Dendritic cell treated with granulocyte-macrophage colony-stimulating factor and Interleukin-4, amounts not matched to agents 40 ng/mL and 50 ng/mL, for 4 days (primary cell): ENCODE data around the gene ARID5B.
A peak's percentile ranks its signal among the peaks of the same experiment; 100 is the strongest.

Experiments
- H3K27ac Mint-ChIP-seq: one replicate; pipeline ENCODE4 v1.8.0; 2022; ENCODE audit warnings: mild to moderate bottlenecking, mixed read lengths
- H3K27me3 Mint-ChIP-seq: one replicate; pipeline ENCODE4 v1.8.0; 2022; ENCODE audit warnings: mild to moderate bottlenecking, mixed read lengths
- H3K36me3 Mint-ChIP-seq: one replicate; pipeline ENCODE4 v1.8.0; 2022; ENCODE audit warnings: low read depth, mixed read lengths
- H3K4me1 Mint-ChIP-seq: one replicate; pipeline ENCODE4 v1.8.0; 2022; ENCODE audit warnings: low read depth, mixed read lengths
- H3K4me3 Mint-ChIP-seq: one replicate; pipeline ENCODE4 v1.8.0; 2022; ENCODE audit warnings: mild to moderate bottlenecking, moderate library complexity, mixed read lengths
- H3K9me3 Mint-ChIP-seq: one replicate; pipeline ENCODE4 v1.8.0; 2022; ENCODE audit warnings: mixed read lengths
- intact Hi-C: fragments of 100-400 bp; cut with micrococcal nuclease; formaldehyde crosslinking; loops from one replicate; pipeline ENCODE4 v1.15.0; 2022

The ARID5B gene

GRCh38 chr10:62093863-62094291, 192.4 kb downstream of the ARID5B start:
- Mint-ChIP-seq H3K9me3 (peaks cover 11% of the 10 kb centered on the region), H3K27ac (no peak overlapping the region), H3K4me1 (peaks cover 19% of the 10 kb centered on the region), H3K36me3 (peaks cover 85% of the 10 kb centered on the region), H3K27me3 (peaks cover 2% of the 10 kb centered on the region), H3K4me3 (no peak overlapping the region)
- intact Hi-C loops: no loop called here

GRCh38 chr10:62095181-62096122, 194.0 kb downstream of the ARID5B start:
- no peak overlapping the region for H3K4me3 Mint-ChIP-seq
- peaks cover 2% of the 10 kb centered on the region for H3K27me3 Mint-ChIP-seq
- peaks cover 69% of the 10 kb centered on the region for H3K36me3 Mint-ChIP-seq
- peaks cover 25% of the 10 kb centered on the region for H3K4me1 Mint-ChIP-seq
- intact Hi-C loops: no loop called here
- no peak overlapping the region for H3K27ac Mint-ChIP-seq
- peaks cover 11% of the 10 kb centered on the region for H3K9me3 Mint-ChIP-seq

- intact Hi-C loops: no loop called here
Observed at GRCh38 chr10:62096256-62096933, 194.9 kb downstream of the ARID5B start.

GRCh38 chr10:62098278-62099121, 197.0 kb downstream of the ARID5B start:
- Mint-ChIP-seq H3K27me3 (peaks cover 2% of the 10 kb centered on the region), H3K4me1 (peaks cover 28% of the 10 kb centered on the region), H3K9me3 (peaks cover 11% of the 10 kb centered on the region), H3K4me3 (no peak overlapping the region), H3K27ac (peak overlapping the region; percentile 1), H3K36me3 (peaks cover 39% of the 10 kb centered on the region)
- intact Hi-C loops: no loop called here

More at GRCh38 chr10:62096256-62096933, 194.9 kb downstream of the ARID5B start:
- Mint-ChIP-seq H3K27me3 (peaks cover 2% of the 10 kb centered on the region), H3K9me3 (peaks cover 11% of the 10 kb centered on the region), H3K27ac (no peak overlapping the region), H3K36me3 (peaks cover 60% of the 10 kb centered on the region), H3K4me1 (peaks cover 28% of the 10 kb centered on the region), H3K4me3 (no peak overlapping the region)

- peaks cover 31% of the 10 kb centered on the region for H3K36me3 Mint-ChIP-seq
- intact Hi-C loops: no loop called here
- H3K4me1 Mint-ChIP-seq: peaks cover 31% of the 10 kb centered on the region
- peaks cover 2% of the 10 kb centered on the region for H3K27me3 Mint-ChIP-seq
- peaks cover 11% of the 10 kb centered on the region for H3K9me3 Mint-ChIP-seq
- peak overlapping the region; percentile 1 for H3K27ac Mint-ChIP-seq
- H3K4me3 Mint-ChIP-seq: no peak overlapping the region
Observed at GRCh38 chr10:62099299-62099698, 197.8 kb downstream of the ARID5B start.

DNA sequence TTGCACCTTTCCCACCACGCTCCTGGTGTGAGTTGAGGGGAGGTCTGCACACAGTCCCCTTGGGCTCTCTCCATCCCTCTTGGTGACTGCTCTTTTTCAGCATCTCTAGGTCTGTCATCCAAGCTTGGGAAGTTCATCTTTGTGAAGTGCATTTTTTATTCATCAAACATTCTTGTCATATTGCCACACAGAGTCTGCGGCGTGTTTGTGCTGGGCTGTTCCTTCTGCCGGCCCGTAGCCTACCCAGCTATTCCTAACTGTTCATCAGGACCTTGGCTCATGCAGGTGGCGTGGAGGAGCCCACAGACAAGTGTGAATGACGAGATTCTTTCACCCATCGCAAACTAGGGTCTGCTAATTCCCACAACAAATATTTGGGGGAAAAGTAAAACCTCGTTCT, 202.4 kb downstream of the ARID5B start:
- Mint-ChIP-seq H3K27ac (no peak overlapping the region), H3K4me1 (peaks cover 44% of the 10 kb centered on the region), H3K27me3 (no peaks in the 10 kb centered on the region), H3K9me3 (no peaks in the 10 kb centered on the region), H3K4me3 (no peak overlapping the region), H3K36me3 (no peaks in the 10 kb centered on the region)
- intact Hi-C loops: no loop called here

DNA sequence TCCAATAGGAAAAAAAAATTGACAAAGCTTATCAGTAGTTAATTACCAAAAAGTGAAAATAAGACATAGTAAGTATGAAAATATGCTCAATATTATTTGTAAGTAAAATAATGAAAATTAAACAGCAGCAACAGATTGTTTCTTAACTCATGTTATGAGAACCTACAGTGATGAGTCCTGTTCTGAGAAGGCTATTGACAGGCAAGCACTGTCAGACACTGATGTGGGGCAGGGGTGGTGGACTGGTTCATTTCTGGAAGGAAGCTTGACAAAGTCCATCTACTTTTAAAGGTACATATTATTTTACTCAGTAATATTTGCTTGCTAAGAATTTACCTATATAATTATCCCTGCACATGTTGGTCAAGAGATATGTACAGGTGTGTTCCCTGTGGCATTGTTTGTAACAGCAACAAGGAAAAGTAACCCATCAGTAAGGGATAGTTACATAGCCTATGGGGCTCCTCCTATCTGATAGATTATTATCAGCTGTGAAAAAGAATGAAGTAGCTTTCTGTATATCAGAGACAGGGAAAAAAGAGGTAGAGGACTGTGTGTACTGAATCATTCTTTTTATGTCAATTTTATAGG, 205.5 kb downstream of the ARID5B start:
- intact Hi-C loops: no loop called here
- H3K4me1 Mint-ChIP-seq: peaks cover 64% of the 10 kb centered on the region
- peak overlapping the region; percentile 60 for H3K27ac Mint-ChIP-seq

DNA sequence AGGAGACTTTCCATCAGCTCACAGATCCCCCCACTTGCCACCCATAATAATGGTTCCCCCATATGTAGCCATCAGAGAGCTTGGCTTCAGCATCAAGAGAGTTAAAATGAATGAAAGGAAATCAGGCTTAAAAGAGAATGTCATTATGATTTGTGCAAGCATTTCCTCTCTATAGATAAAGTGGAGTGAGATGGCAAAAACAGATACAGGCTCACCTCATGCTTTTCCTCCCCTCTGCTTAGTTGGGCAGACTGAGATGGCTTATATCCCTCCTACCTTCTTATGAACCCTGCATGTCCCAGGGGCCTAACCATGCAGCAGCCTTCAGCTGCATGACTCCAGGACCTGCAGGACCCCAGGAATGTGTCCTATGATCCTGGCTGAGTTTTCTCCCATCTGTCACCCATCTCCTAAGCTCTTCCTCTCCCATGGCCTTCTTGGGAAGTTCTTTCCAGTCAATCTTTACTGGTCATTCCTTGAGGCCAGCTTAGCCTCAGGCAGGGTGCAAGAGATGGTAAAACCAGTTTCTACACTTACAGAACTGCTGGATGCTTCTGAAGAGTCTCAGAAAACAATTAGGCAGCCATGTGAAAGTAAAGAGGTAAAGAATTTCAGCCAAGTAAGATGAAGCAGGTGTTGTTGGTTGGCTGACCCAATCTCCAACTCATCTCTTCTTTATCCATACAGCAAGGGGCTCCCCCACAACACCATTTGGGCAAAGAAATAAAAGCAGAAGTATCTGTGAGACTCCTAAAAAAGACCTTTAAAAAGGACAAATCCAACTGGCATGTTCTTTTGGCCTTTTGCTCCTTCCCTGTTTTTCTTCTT, 207.5 kb downstream of the ARID5B start:
- intact Hi-C loops: no loop called here
- Mint-ChIP-seq H3K27ac (peak overlapping the region; percentile 91), H3K36me3 (peaks cover 5% of the 10 kb centered on the region), H3K4me3 (no peak overlapping the region), H3K4me1 (peaks cover 69% of the 10 kb centered on the region), H3K27me3 (no peaks in the 10 kb centered on the region), H3K9me3 (no peaks in the 10 kb centered on the region)

More for the DNA sequence above, 205.5 kb downstream of the ARID5B start:
- no peaks in the 10 kb centered on the region for H3K27me3 Mint-ChIP-seq
- peaks cover under 1% of the 10 kb centered on the region for H3K36me3 Mint-ChIP-seq
- H3K9me3 Mint-ChIP-seq: no peaks in the 10 kb centered on the region
- no peak overlapping the region for H3K4me3 Mint-ChIP-seq

- Mint-ChIP-seq H3K36me3 (peaks cover 5% of the 10 kb centered on the region), H3K4me3 (no peak overlapping the region), H3K27me3 (no peaks in the 10 kb centered on the region), H3K27ac (peak overlapping the region; percentile 91), H3K9me3 (no peaks in the 10 kb centered on the region), H3K4me1 (peaks cover 67% of the 10 kb centered on the region)
- intact Hi-C loops: loop anchor here (2.0 to 5.0 kb wide), 3 partner anchors 43 to 135 kb away; no protein-coding TSS in a partner anchor
Observed at GRCh38 chr10:62109587-62110293, 208.2 kb downstream of the ARID5B start.

- H3K9me3 Mint-ChIP-seq: no peaks in the 10 kb centered on the region
- peaks cover 52% of the 10 kb centered on the region for H3K4me1 Mint-ChIP-seq
- intact Hi-C loops: loop anchor here (5.0 kb wide), 1 partner anchor 40 kb away; no protein-coding TSS in a partner anchor
- peaks cover 5% of the 10 kb centered on the region for H3K36me3 Mint-ChIP-seq
- H3K4me3 Mint-ChIP-seq: no peak overlapping the region
- H3K27me3 Mint-ChIP-seq: no peaks in the 10 kb centered on the region
- H3K27ac Mint-ChIP-seq: peak overlapping the region; percentile 91
Observed at GRCh38 chr10:62112300-62112699, 210.8 kb downstream of the ARID5B start.

DNA sequence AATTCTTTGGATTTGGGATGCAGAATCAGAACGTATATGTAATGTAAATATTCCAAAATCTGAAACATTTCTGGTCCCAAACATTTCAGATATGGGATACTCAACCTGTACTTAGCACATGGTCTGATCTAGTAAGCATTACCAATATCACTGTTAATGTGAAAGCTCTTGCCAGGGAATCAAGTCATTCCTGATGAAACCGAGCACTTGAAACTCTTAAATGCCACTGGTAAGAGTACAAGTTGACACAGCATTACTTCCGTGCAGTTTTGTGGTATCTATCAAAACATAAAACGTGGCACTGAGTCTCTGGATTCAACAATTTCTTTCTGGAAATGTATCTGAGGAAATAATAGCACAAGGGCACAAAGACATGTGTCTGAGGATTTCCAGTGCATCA, 211.5 kb downstream of the ARID5B start:
- intact Hi-C loops: loop anchor here (5.0 kb wide), 1 partner anchor 39 kb away; no protein-coding TSS in a partner anchor
- Mint-ChIP-seq H3K36me3 (peaks cover 5% of the 10 kb centered on the region), H3K4me3 (no peak overlapping the region), H3K4me1 (peaks cover 50% of the 10 kb centered on the region), H3K27ac (no peak overlapping the region), H3K27me3 (no peaks in the 10 kb centered on the region), H3K9me3 (no peaks in the 10 kb centered on the region)

- Mint-ChIP-seq H3K4me3 (no peak overlapping the region), H3K36me3 (peaks cover 5% of the 10 kb centered on the region), H3K4me1 (peaks cover 50% of the 10 kb centered on the region), H3K27ac (no peak overlapping the region), H3K27me3 (no peaks in the 10 kb centered on the region), H3K9me3 (no peaks in the 10 kb centered on the region)
- intact Hi-C loops: loop anchor here (5.0 kb wide), 1 partner anchor 39 kb away; no protein-coding TSS in a partner anchor
Observed at GRCh38 chr10:62113680-62114079, 212.2 kb downstream of the ARID5B start.
